A549 (cell line): ENCODE measurements around the gene RALA. TPM values are rescaled to one million over a fixed set of nuclear protein-coding genes. Genes with fewer than 3 reads are reported as not detected.
A peak's percentile ranks its signal among the peaks of the same experiment; 100 is the strongest.

Experiments
- ATAC-seq, 2 experiments: fragments of 200-7000 bp in 1 of 2; fragments of >200 bp in 1 of 2; cut with Nextera tagmentation in 1 of 2; cut with Tn5 transposase in 1 of 2; 3 replicates each; pipeline versions ENCODE4 v1.8.0 to v1.9.1; 2018 to 2020; ENCODE audit warnings: mild to moderate bottlenecking in 1 of 2, moderate library complexity in 1 of 2
- CTCF ChIA-PET: fragments of 300-600 bp; sonication (Branson Sonifier 250); formaldehyde crosslinking; extraction: SDS; loops from one replicate; lab custom pipeline; 2021; ENCODE audit warnings: antibody characterized with exemption, inconsistent platforms; lab: Yijun Ruan, JAX
- POLR2A ChIA-PET: fragments of 350-600 bp; formaldehyde crosslinking; extraction: SDS; loops from one replicate; lab custom pipeline; 2021; ENCODE audit warnings: antibody characterized with exemption, inconsistent platforms; lab: Yijun Ruan, JAX
- DNase-seq, 2 experiments: peaks; one replicate each; pipeline versions ENCODE4 v3.0.0 to v3.0.0-alpha.2; 2011 to 2016; ENCODE audit warnings: low read depth in 1 of 2, low spot score in 1 of 2
- FAIRE-seq: peaks from 2 replicates; lab custom pipeline; 2011; peaks lifted over from hg19 to GRCh38; lab: Jason Lieb, UNC
- H3K27ac ChIP-seq, 2 experiments: fragments of >200 bp; sonication (Bioruptor Twin); formaldehyde crosslinking; 3 replicates each; pipeline ENCODE4 v1.5.1; 2016 to 2017
- H3K4me1 ChIP-seq: fragments of >200 bp; sonication (Bioruptor Twin); formaldehyde crosslinking; 3 replicates; pipeline ENCODE4 v1.6.1; 2016
- H3K4me2 ChIP-seq: fragments of >200 bp; sonication (Bioruptor Twin); formaldehyde crosslinking; 3 replicates; pipeline ENCODE4 v1.6.1; 2016
- H3K4me3 ChIP-seq: fragments of >200 bp; sonication (Bioruptor Twin); formaldehyde crosslinking; 3 replicates; pipeline ENCODE4 v1.5.1; 2016
- H3K9me3 ChIP-seq: fragments of >200 bp; sonication (Bioruptor Twin); formaldehyde crosslinking; 3 replicates; pipeline ENCODE4 v1.6.1; 2016
- CEBPB ChIP-seq, 2 experiments: fragments of >200 bp in 1 of 2; sonication (Bioruptor Twin) in 1 of 2; formaldehyde crosslinking in 1 of 2; IDR thresholded peaks; 2 replicates each; pipeline ENCODE4 v1.6.1; 2012 to 2016
- CHD4 ChIP-seq: fragments of 200-600 bp; sonication (generic); IDR thresholded peaks from 2 replicates; pipeline ENCODE4 v1.6.1; 2016; ENCODE audit warnings: antibody characterized with exemption, mild to moderate bottlenecking, borderline replicate concordance
- EP300 ChIP-seq, 2 experiments: fragments of >200 bp; sonication (Bioruptor Twin); formaldehyde crosslinking; IDR thresholded peaks; 2 replicates in 1 of 2; 3 replicates in 1 of 2; pipeline ENCODE4 v1.6.1; 2016 to 2017
- ESRRA ChIP-seq: fragments of 150-350 bp; IDR thresholded peaks from 2 replicates; pipeline ENCODE4 v1.6.1; 2014; ENCODE audit warnings: mild to moderate bottlenecking, low read length, borderline replicate concordance
- FOXS1 ChIP-seq: fragments of 250-450 bp; sonication (Bioruptor Pico); IDR thresholded peaks from 2 replicates; pipeline ENCODE4 v1.5.0; 2020; ENCODE audit warnings: mild to moderate bottlenecking, moderate library complexity
- HEYL ChIP-seq: fragments of 250-450 bp; sonication (Bioruptor Pico); IDR thresholded peaks from 2 replicates; pipeline ENCODE4 v1.8.0; 2021; ENCODE audit warnings: mild to moderate bottlenecking, moderate library complexity
- HOXA7 ChIP-seq: fragments of 250-450 bp; sonication (Bioruptor Pico); IDR thresholded peaks from 2 replicates; pipeline ENCODE4 v1.5.0; 2020; ENCODE audit warnings: mild to moderate bottlenecking, moderate library complexity
- HOXB5 ChIP-seq: fragments of 250-450 bp; sonication (Bioruptor Pico); IDR thresholded peaks from 2 replicates; pipeline ENCODE4 v1.5.0; 2020; ENCODE audit warnings: mild to moderate bottlenecking, moderate library complexity
- KDM1A ChIP-seq: fragments of 200-600 bp; sonication (generic); IDR thresholded peaks from 2 replicates; pipeline ENCODE4 v1.6.1; 2016; ENCODE audit warnings: low read depth, mild to moderate bottlenecking
- MAZ ChIP-seq: fragments of 150-350 bp; IDR thresholded peaks from 2 replicates; pipeline ENCODE4 v1.6.1; 2014; ENCODE audit warnings: antibody characterized with exemption, low read depth, low read length, borderline replicate concordance
- MYC ChIP-seq: IDR thresholded peaks from 2 replicates; pipeline ENCODE4 v1.6.1; 2012; ENCODE audit warnings: mild to moderate bottlenecking, inconsistent platforms, low read length, improper control_type of control experiment, borderline replicate concordance
- NFE2L2 ChIP-seq: fragments of 150-350 bp; conservative IDR thresholded peaks from 2 replicates; pipeline ENCODE4 v1.6.1; 2014; ENCODE audit warnings: low read length
- NPAS2 ChIP-seq: fragments of 250-450 bp; sonication (Bioruptor Pico); IDR thresholded peaks from 2 replicates; pipeline ENCODE4 v1.8.0; 2022; ENCODE audit warnings: mild to moderate bottlenecking, moderate library complexity, borderline replicate concordance
- NR3C1 ChIP-seq: fragments of >200 bp; sonication (Bioruptor Twin); formaldehyde crosslinking; IDR thresholded peaks from 3 replicates; pipeline ENCODE4 v1.6.1; 2017
- PHF8 ChIP-seq: fragments of 200-600 bp; sonication (generic); IDR thresholded peaks from 2 replicates; pipeline ENCODE4 v1.6.1; 2016; ENCODE audit warnings: low read depth, mild to moderate bottlenecking, antibody characterized with exemption, moderate library complexity, borderline replicate concordance
- RAD21 ChIP-seq, 2 experiments: fragments of >200 bp in 1 of 2; sonication (Bioruptor Twin) in 1 of 2; formaldehyde crosslinking in 1 of 2; IDR thresholded peaks in 1 of 2; conservative IDR thresholded peaks in 1 of 2; 2 replicates in 1 of 2; 3 replicates in 1 of 2; pipeline ENCODE4 v1.6.1; 2012 to 2018; ENCODE audit warnings: inconsistent platforms in 1 of 2
- SMC3 ChIP-seq: fragments of >200 bp; sonication (Bioruptor Twin); formaldehyde crosslinking; IDR thresholded peaks from 3 replicates; pipeline ENCODE4 v1.6.1; 2018; ENCODE audit warnings: inconsistent platforms
- TFCP2L1 ChIP-seq: fragments of 250-450 bp; sonication (Bioruptor Pico); IDR thresholded peaks from 2 replicates; pipeline ENCODE4 v1.5.0; 2021; ENCODE audit warnings: mild to moderate bottlenecking
- ZFP36 ChIP-seq: fragments of 450-650 bp; IDR thresholded peaks from 2 replicates; pipeline ENCODE4 v1.6.1; 2014; ENCODE audit warnings: borderline replicate concordance; ENCODE audit not compliant: partially characterized antibody
- ZSCAN20 ChIP-seq: fragments of 250-450 bp; sonication (Bioruptor Pico); IDR thresholded peaks from 2 replicates; pipeline ENCODE4 v1.8.0; 2022; ENCODE audit warnings: mild to moderate bottlenecking, moderate library complexity
- WGBS: methylation state at CpG from one replicate; pipeline ENCODE4 v1.1.6; 2017; ENCODE audit errors: missing lambda C conversion rate; 5-methylcytosine and 5-hydroxymethylcytosine counted together
- polyA plus RNA-seq, 4 experiments: library from polyadenylated mRNA; depleted of rRNA in 3 of 4; stranded (reverse); fragments of >200 nt; fragmentation: RNase III in 1 of 4; extraction: RNeasy Plus Mini Kit Qiagen cat#74134 plus additional on column Dnase treatment in 1 of 4; gene quantifications; 2 replicates in 3 of 4; 3 replicates in 1 of 4; pipeline ENCODE4 v1.2.3, GENCODE V29; 2011 to 2017
- TF ChIP-seq, protein P1 (sequence below): fragments of 250-450 bp; sonication (Bioruptor Pico); IDR thresholded peaks from 2 replicates; pipeline ENCODE4 v1.5.0; 2020; ENCODE audit warnings: low read depth, mild to moderate bottlenecking, moderate library complexity
- TF ChIP-seq, protein P2 (sequence below): IDR thresholded peaks from 2 replicates; pipeline ENCODE4 v1.6.1; 2012; ENCODE audit warnings: low read depth, borderline replicate concordance
- TF ChIP-seq, protein P3 (sequence below): fragments of >200 bp; sonication (Bioruptor Twin); formaldehyde crosslinking; IDR thresholded peaks from 2 replicates; pipeline ENCODE4 v1.6.1; 2016
- TF ChIP-seq, protein P4 (sequence below): IDR thresholded peaks from 2 replicates; pipeline ENCODE4 v1.6.1; 2012
- TF ChIP-seq, protein P5 (sequence below): fragments of 250-450 bp; sonication (Bioruptor Pico); IDR thresholded peaks from 2 replicates; pipeline ENCODE4 v1.5.0; 2021; ENCODE audit warnings: mild to moderate bottlenecking, moderate library complexity, borderline replicate concordance

The RALA gene
- polyA plus RNA-seq, 2 of the 4 experiments (the other 2 are of a cell fraction), result 30.1 to 43.7 TPM

DNA sequence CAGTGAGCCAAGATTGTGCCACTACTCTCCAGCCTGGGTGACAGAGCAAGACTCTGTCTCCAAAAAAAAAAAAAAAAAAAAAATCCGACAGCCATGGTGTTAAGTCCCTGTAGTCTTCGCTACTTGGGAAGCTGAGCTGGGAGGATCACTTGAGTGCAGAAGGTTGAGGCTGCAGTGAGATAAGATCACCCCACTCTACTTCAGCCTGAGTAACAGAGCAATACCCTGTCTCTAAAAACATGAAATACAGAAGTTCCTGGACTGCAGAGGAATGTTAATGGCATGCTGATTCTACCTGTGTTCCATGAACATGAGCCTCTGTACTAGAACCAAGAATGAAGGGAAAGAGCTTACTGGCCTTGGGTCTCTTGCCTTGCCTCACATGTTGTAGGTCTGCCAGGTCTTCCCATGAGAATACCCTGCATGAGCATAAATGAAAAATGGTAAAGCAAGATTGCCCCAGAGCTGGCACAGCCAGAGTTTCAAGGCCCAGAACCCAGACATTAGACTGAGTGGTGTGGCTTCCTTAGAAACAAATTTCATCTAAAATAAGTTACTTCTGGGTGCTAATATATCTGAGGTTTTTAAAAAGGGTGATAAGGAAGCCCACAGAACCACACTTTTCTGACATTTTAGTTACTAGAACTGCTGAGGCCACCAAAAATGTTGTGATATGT lies 48.6 kb upstream of the RALA start:
- TF ChIP-seq ESRRA (no peak), HOXA7 (no peak), TFCP2L1 (CRISPR knock-in tag) (no peak), FOXS1 (no peak), ZFP36 (no peak), EP300 (IDR thresholded peaks at IDR 0.05) (no peak), PHF8 (no peak), NPAS2 (CRISPR knock-in tag) (no peak), HOXB5 (no peak), ZSCAN20 (CRISPR knock-in tag) (no peak), HEYL (no peak), NR3C1 (no peak), MAZ (no peak), CHD4 (no peak), MYC (no peak)
- TF ChIP-seq, protein P1, sequence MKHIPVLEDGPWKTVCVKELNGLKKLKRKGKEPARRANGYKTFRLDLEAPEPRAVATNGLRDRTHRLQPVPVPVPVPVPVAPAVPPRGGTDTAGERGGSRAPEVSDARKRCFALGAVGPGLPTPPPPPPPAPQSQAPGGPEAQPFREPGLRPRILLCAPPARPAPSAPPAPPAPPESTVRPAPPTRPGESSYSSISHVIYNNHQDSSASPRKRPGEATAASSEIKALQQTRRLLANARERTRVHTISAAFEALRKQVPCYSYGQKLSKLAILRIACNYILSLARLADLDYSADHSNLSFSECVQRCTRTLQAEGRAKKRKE, result no peak
- TF ChIP-seq, protein P2, sequence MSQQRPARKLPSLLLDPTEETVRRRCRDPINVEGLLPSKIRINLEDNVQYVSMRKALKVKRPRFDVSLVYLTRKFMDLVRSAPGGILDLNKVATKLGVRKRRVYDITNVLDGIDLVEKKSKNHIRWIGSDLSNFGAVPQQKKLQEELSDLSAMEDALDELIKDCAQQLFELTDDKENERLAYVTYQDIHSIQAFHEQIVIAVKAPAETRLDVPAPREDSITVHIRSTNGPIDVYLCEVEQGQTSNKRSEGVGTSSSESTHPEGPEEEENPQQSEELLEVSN, result no peak
- no peaks in the 10 kb centered on the region for H3K9me3 ChIP-seq
- H3K27ac ChIP-seq, result no peak overlapping the region
- ATAC-seq (no peak), DNase-seq (no peak), FAIRE-seq (no peak)
- H3K4me1 ChIP-seq, result no peaks in the 10 kb centered on the region
- POLR2A ChIA-PET, result no interaction called here
- H3K4me2 ChIP-seq, result no peak overlapping the region
- WGBS, result 95% methylated on average over 2 of the region's 2 CpGs
- H3K4me3 ChIP-seq, result no peak overlapping the region
- CTCF ChIA-PET, result interaction anchor here (11.1 kb wide), 1 partner anchor 174 kb away, joined by 371 read pairs; no protein-coding TSS in a partner anchor

DNA sequence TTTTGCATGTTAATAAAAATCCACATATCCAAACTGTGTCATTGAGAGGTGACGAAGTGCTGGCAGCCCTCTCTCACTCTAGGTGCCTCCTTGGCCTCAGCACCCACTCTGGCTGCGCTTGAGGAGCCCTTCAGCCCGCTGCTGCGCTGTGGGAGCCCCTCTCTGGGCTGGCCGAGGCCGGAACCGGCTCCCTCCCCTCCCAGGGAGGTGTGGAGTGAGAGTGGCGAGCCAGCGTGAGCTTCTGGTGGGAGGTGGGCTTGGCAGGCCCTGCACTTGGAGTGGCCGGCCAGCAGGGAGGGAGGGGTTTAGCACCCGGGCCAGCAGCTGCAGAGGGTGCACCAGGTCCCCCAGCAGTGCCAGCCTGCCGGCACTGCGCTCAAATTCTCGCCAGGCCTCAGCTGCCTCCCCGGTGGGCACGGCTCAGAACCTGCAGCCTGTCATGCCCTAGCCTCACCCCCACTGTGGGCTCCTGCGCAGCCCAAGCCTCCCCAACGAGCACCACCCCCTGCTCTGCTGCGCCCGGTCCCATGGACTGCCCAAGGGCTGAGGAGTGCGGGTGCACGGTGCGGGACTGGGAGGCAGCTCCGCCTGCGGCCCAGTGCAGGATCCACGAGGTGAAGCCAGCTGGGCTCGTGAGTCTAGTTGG lies 46.0 kb upstream of the RALA start:
- TF ChIP-seq, protein P3, sequence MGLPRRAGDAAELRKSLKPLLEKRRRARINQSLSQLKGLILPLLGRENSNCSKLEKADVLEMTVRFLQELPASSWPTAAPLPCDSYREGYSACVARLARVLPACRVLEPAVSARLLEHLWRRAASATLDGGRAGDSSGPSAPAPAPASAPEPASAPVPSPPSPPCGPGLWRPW, result no peak
- TF ChIP-seq, all 56 proteins: peak for 0
- H3K27ac ChIP-seq, result no peak overlapping the region
- H3K4me1 ChIP-seq, result no peaks in the 10 kb centered on the region
- no peak overlapping the region for H3K4me2 ChIP-seq
- ATAC-seq (no peak), FAIRE-seq (no peak), DNase-seq (no peak)
- WGBS, result 85% methylated on average over 7 of the region's 27 CpGs
- ChIA-PET POLR2A (no interaction called here), CTCF (interaction anchor here (0.6 to 11.1 kb wide), 5 partner anchors 12 to 475 kb away, joined by 3 to 371 read pairs (median 6); no protein-coding TSS in a partner anchor)
- H3K9me3 ChIP-seq, result no peaks in the 10 kb centered on the region
- no peak overlapping the region for H3K4me3 ChIP-seq

DNA sequence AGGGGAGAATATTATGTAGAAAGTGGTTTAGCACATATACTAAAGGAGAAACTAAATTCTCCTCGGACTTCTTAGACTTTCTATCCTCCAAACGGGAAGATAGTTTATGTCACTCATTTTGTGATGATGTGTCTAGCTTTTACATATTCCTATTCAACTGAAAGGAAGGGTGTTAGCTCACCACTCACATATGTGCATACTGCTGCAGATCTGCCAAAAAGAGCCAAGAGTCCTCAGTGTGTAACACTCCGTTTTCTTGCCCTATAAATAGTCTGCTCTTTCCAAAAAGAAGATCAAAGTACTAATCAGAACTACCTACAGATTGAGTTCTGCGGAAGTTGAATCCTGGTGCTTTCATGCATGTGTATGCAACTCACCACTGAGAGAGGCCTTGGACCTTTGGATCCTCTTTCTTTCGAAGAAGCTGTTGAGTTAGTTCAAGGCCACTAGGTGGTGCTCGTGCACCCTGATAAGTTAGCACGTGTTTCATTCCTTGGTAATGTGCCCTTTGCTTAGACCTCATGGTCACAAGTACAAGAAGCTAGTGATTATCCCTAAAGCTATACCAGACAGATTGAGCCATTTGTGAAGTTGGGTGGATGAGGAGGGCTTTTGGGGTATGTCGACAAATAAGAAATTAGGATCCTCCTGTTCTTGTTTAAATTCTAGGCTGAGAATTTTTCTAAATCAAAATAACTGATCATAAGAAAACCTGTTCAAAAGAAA lies 43.1 kb upstream of the RALA start:
- Histone ChIP-seq H3K4me3 (no peak overlapping the region), H3K4me1 (no peaks in the 10 kb centered on the region), H3K4me2 (no peak overlapping the region), H3K9me3 (no peaks in the 10 kb centered on the region), H3K27ac (peak overlapping the region in 1 of 2 experiments; percentile 28; a peak in 1 of 6 replicates)
- CTCF ChIA-PET, result interaction anchor here (0.6 to 11.1 kb wide), 53 partner anchors 9 to 482 kb away, joined by 3 to 371 read pairs (median 5); partner anchors contain the start of genes RALA and YAE1
- POLR2A ChIA-PET, result interaction anchor here (1.0 to 3.6 kb wide), 3 partner anchors 43 to 370 kb away, joined by 5 to 17 read pairs (median 6); partner anchors contain the start of genes CDK13 and RALA
- DNase-seq (peak; percentile 80 to 94), FAIRE-seq (peak; percentile 46), ATAC-seq (peak; percentile 97 to 98)
- WGBS, result 4% methylated on average over 8 of the region's 8 CpGs
- peak; percentile 95 for TF ChIP-seq RAD21 (conservative IDR thresholded peaks at IDR 0.05 in 1 of 2, IDR thresholded peaks at IDR 0.05 in 1 of 2)
- TF ChIP-seq MAZ, result no peak
- TF ChIP-seq KDM1A, result no peak
- peak; percentile 29; the same call in 1 of the 2 replicates for TF ChIP-seq NPAS2 (CRISPR knock-in tag)
- no peak for TF ChIP-seq NFE2L2
- TF ChIP-seq, protein P4, sequence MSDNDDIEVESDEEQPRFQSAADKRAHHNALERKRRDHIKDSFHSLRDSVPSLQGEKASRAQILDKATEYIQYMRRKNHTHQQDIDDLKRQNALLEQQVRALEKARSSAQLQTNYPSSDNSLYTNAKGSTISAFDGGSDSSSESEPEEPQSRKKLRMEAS, result peak; percentile 93
- no peak for TF ChIP-seq CEBPB (IDR thresholded peaks at IDR 0.05)
- peak; percentile 82 for TF ChIP-seq SMC3
- TF ChIP-seq, protein P5, sequence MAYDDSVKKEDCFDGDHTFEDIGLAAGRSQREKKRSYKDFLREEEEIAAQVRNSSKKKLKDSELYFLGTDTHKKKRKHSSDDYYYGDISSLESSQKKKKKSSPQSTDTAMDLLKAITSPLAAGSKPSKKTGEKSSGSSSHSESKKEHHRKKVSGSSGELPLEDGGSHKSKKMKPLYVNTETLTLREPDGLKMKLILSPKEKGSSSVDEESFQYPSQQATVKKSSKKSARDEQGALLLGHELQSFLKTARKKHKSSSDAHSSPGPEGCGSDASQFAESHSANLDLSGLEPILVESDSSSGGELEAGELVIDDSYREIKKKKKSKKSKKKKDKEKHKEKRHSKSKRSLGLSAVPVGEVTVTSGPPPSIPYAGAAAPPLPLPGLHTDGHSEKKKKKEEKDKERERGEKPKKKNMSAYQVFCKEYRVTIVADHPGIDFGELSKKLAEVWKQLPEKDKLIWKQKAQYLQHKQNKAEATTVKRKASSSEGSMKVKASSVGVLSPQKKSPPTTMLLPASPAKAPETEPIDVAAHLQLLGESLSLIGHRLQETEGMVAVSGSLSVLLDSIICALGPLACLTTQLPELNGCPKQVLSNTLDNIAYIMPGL (CRISPR knock-in tag), result no peak
- TF ChIP-seq HOXB5, result no peak
- TF ChIP-seq ZFP36, result no peak
